Renal pelvis (tissue), 4 donors: ENCODE measurements around the gene BTG1. TPM values are rescaled to one million over a fixed set of nuclear protein-coding genes. Genes with fewer than 3 reads are reported as not detected.

Experiments
- DNase-seq: peaks from one replicate; pipeline ENCODE4 v3.0.0-alpha.2; 2013
- polyA plus RNA-seq, 3 donors: library from polyadenylated mRNA; unstranded; fragments of 120-200 nt; gene quantifications; one replicate each; pipeline ENCODE4 v1.2.1, GENCODE V29; 2013; ENCODE audit not compliant: insufficient read length in 3 of 3

BTG1 gene
- polyA plus RNA-seq, 3 donors, result 106 to 119 (median 113) TPM

GRCh38 chr12:92156704-92157395 lies 11.2 kb upstream of the BTG1 start:
- no peak for DNase-seq

- DNase-seq, result no peak
Measured at GRCh38 chr12:92156139-92156538, 10.5 kb upstream of the BTG1 start.

GRCh38 chr12:92155733-92156132 lies 10.1 kb upstream of the BTG1 start:
- no peak for DNase-seq

GRCh38 chr12:92151916-92152315 lies 6.3 kb upstream of the BTG1 start:
- DNase-seq, result no peak

GRCh38 chr12:92149563-92149962 lies 3.9 kb upstream of the BTG1 start:
- DNase-seq, result no peak

- peak; percentile 50 for DNase-seq
Measured at GRCh38 chr12:92147491-92147890, 1.8 kb upstream of the BTG1 start.

GRCh38 chr12:92146497-92147224 lies 1.0 kb upstream of the BTG1 start:
- no peak for DNase-seq

- DNase-seq, result no peak
Measured at GRCh38 chr12:92145481-92145730, 240 bp downstream of the BTG1 start.

GRCh38 chr12:92144631-92145480 lies 790 bp downstream of the BTG1 start:
- peak; percentile 73 for DNase-seq

- DNase-seq, result peak; percentile 89
Measured at GRCh38 chr12:92143686-92144630, 1.7 kb downstream of the BTG1 start.

GRCh38 chr12:92143258-92143657 lies 2.4 kb downstream of the BTG1 start:
- no peak for DNase-seq

- DNase-seq, result no peak
Measured at GRCh38 chr12:92142251-92142926, 3.3 kb downstream of the BTG1 start.

- no peak for DNase-seq
Measured at GRCh38 chr12:92141591-92142121, 4.0 kb downstream of the BTG1 start.

- DNase-seq, result no peak
Measured at GRCh38 chr12:92140896-92141536, 4.6 kb downstream of the BTG1 start.

- DNase-seq, result no peak
Measured at GRCh38 chr12:92140156-92140555, 5.5 kb downstream of the BTG1 start.

- no peak for DNase-seq
Measured at GRCh38 chr12:92139634-92140150, 6.0 kb downstream of the BTG1 start.

- DNase-seq, result no peak
Measured at GRCh38 chr12:92138626-92139025, 7.0 kb downstream of the BTG1 start.

- DNase-seq, result no peak
Measured at GRCh38 chr12:92138144-92138543, 7.5 kb downstream of the BTG1 start.

GRCh38 chr12:92136965-92137721 lies 8.5 kb downstream of the BTG1 start:
- DNase-seq, result no peak
